ENCODE results near the gene CSNK2A1. TPM values are rescaled to one million over a fixed set of nuclear protein-coding genes. Genes with fewer than 3 reads are reported as not detected.

Gene CSNK2A1
- total and polyA plus RNA-seq, 2 experiments from 2014 or later = 85.1 to 244 TPM

GRCh38 chr20:461254-462198, 82.1 kb downstream of the CSNK2A1 start:
- no peak for TF ChIP-seq REST (IDR thresholded peaks at IDR 0.05; ENCODE audit: unreplicated experiment)
- no peak for TF ChIP-seq ETS1 (IDR thresholded peaks at IDR 0.05)
- no peak for TF ChIP-seq JUNB (IDR thresholded peaks at IDR 0.05; ENCODE audit: unreplicated experiment)
- TF ChIP-seq NANOG (IDR thresholded peaks at IDR 0.05; ENCODE audit: borderline replicate concordance) = no peak
- TF ChIP-seq ZNF114 (CRISPR knock-in tag; IDR thresholded peaks at IDR 0.05) = no peak
- no peak for TF ChIP-seq STAT1 (IDR thresholded peaks at IDR 0.05; ENCODE audit: unreplicated experiment)
- Mint-ChIP-seq H3K36me3 (ENCODE audit: low read depth) (no peaks in the 10 kb centered on the region), H3K27ac (no peak overlapping the region), H3K9me3 (peaks cover 3% of the 10 kb centered on the region; the same call in 2 of the 3 replicates), H3K4me3 (peak overlapping the region; percentile 93), H3K27me3 (ENCODE audit: insufficient read depth, low read depth, poor library complexity) (peaks cover 22% of the 10 kb centered on the region), H3K4me1 (peaks cover 20% of the 10 kb centered on the region)
- H3K27ac ChIP-seq (ENCODE audit: low read depth) = no peak overlapping the region
- H3K36me3 ChIP-seq (ENCODE audit: insufficient read depth) = no peaks in the 10 kb centered on the region
- 0 out of 2 replicates have a peak, but pooled peaks cover 4% of the 10 kb centered on the region for H3K4me1 ChIP-seq (ENCODE audit: insufficient read depth)
- H3K27me3 ChIP-seq (ENCODE audit: insufficient read depth) = peaks cover 34% of the 10 kb centered on the region
- 0 out of 2 replicates have a peak, but pooled peaks cover 5% of the 10 kb centered on the region for H3F3A ChIP-seq (replicated peaks; ENCODE audit: low read depth)
- peak overlapping the region; percentile 89 for H3K4me3 ChIP-seq
- peak; percentile 79 for ATAC-seq
- DNase-seq (ENCODE audit: low spot score) = peak; percentile 66
- H3K79me2 ChIP-seq (replicated peaks; ENCODE audit: insufficient read depth) = peaks cover 50% of the 10 kb centered on the region
- H3K9me2 ChIP-seq (ENCODE audit: insufficient read depth) = no peaks in the 10 kb centered on the region
- H4K20me1 ChIP-seq (replicated peaks; ENCODE audit: insufficient read depth) = peaks cover 33% of the 10 kb centered on the region
- peak overlapping the region; percentile 78; the same call in 1 of the 2 replicates for H2AFZ ChIP-seq
- peak overlapping the region; percentile 96 for H3K4me2 ChIP-seq

- no peak for DNase-seq (ENCODE audit: low spot score)
- Mint-ChIP-seq H3K9me3 (no peaks in the 10 kb centered on the region), H3K4me3 (peak overlapping the region; percentile 41), H3K4me1 (peaks cover 20% of the 10 kb centered on the region), H3K27me3 (ENCODE audit: insufficient read depth, low read depth, poor library complexity) (peaks cover 22% of the 10 kb centered on the region), H3K27ac (no peak overlapping the region), H3K36me3 (ENCODE audit: low read depth) (no peaks in the 10 kb centered on the region)
- Histone ChIP-seq H3K27ac (ENCODE audit: low read depth) (no peak overlapping the region), H3K9me2 (ENCODE audit: insufficient read depth) (no peaks in the 10 kb centered on the region), H3K4me2 (no peak overlapping the region), H3K4me3 (no peak overlapping the region), H3K4me1 (ENCODE audit: insufficient read depth) (0 out of 2 replicates have a peak, but pooled peaks cover 4% of the 10 kb centered on the region), H3K36me3 (ENCODE audit: insufficient read depth) (no peaks in the 10 kb centered on the region), H3F3A (replicated peaks; ENCODE audit: low read depth) (0 out of 2 replicates have a peak, but pooled peaks cover 5% of the 10 kb centered on the region), H4K20me1 (replicated peaks; ENCODE audit: insufficient read depth) (peaks cover 33% of the 10 kb centered on the region), H3K79me2 (replicated peaks; ENCODE audit: insufficient read depth) (peaks cover 56% of the 10 kb centered on the region), H3K27me3 (ENCODE audit: insufficient read depth) (peaks cover 34% of the 10 kb centered on the region), H2AFZ (no peak overlapping the region)
- TF ChIP-seq REST (IDR thresholded peaks at IDR 0.05; ENCODE audit: unreplicated experiment) (no peak), EZH2phosphoT487 (IDR thresholded peaks at IDR 0.05; ENCODE audit: unreplicated experiment) (no peak), ZNF331 (CRISPR knock-in tag; IDR thresholded peaks at IDR 0.05; ENCODE audit: low read depth) (no peak), ZNF114 (CRISPR knock-in tag; IDR thresholded peaks at IDR 0.05) (no peak), STAT1 (IDR thresholded peaks at IDR 0.05; ENCODE audit: unreplicated experiment) (no peak), ETS1 (IDR thresholded peaks at IDR 0.05) (no peak), POLR2AphosphoS5 (IDR thresholded peaks at IDR 0.05; ENCODE audit: low read depth) (no peak), JUNB (IDR thresholded peaks at IDR 0.05; ENCODE audit: unreplicated experiment) (no peak), CREB1 (CRISPR knock-in tag; IDR thresholded peaks at IDR 0.05; ENCODE audit: low read depth) (no peak)
- no peak for ATAC-seq
Observed at GRCh38 chr20:460707-461106, 82.9 kb downstream of the CSNK2A1 start.
